K562 (cell line): Measurements from ENCODE around the gene ZKSCAN3. TPM values are rescaled to one million over a fixed set of nuclear protein-coding genes. Genes with fewer than 3 reads are reported as not detected.

Experiments
- DMBX1 ChIP-seq: fragments of 250-450 bp; sonication (Bioruptor Pico); IDR thresholded peaks from 2 replicates; pipeline ENCODE4 v1.8.0; 2022; ENCODE audit warnings: inconsistent platforms, mild to moderate bottlenecking, moderate library complexity, borderline replicate concordance
- DPF2 ChIP-seq: fragments of 450-650 bp; IDR thresholded peaks from 2 replicates; pipeline ENCODE4 v1.6.1; 2016
- EP300 ChIP-seq: IDR thresholded peaks from 2 replicates; pipeline ENCODE4 v1.6.1; 2012; ENCODE audit warnings: low read length, improper control_type of control experiment
- ESRRB ChIP-seq: fragments of 250-450 bp; sonication (Bioruptor Pico); IDR thresholded peaks from 2 replicates; pipeline ENCODE4 v1.5.0; 2020; ENCODE audit warnings: mild to moderate bottlenecking, moderate library complexity, borderline replicate concordance
- ETS2 ChIP-seq: IDR thresholded peaks from 2 replicates; pipeline ENCODE4 v1.6.1; 2016; ENCODE audit warnings: borderline replicate concordance, missing genetic modification characterization, mild to moderate bottlenecking, moderate library complexity, missing compliant biosample characterization; ENCODE audit not compliant: poor library complexity, severe bottlenecking
- ETV5 ChIP-seq: sonication (generic); formaldehyde crosslinking; IDR thresholded peaks from 2 replicates; pipeline ENCODE4 v1.4.0; 2020; ENCODE audit warnings: low read depth, mild to moderate bottlenecking, missing genetic modification reagents
- HDAC6 ChIP-seq: IDR thresholded peaks from 2 replicates; pipeline ENCODE4 v1.6.1; 2012; ENCODE audit warnings: low read depth, mild to moderate bottlenecking, control low read depth, inconsistent platforms, low read length, moderate library complexity
- HNRNPH1 ChIP-seq: fragments of 200-400 bp; formaldehyde crosslinking; optimal IDR thresholded peaks from 2 replicates; pipeline ENCODE3; 2017; ENCODE audit warnings: low read depth, mild to moderate bottlenecking, low read length, moderate library complexity
- KAT8 ChIP-seq: fragments of 450-650 bp; IDR thresholded peaks from 2 replicates; pipeline ENCODE4 v1.6.1; 2016; ENCODE audit warnings: low read depth, mild to moderate bottlenecking
- PCBP2 ChIP-seq: fragments of 200-400 bp; formaldehyde crosslinking; IDR thresholded peaks from 2 replicates; pipeline ENCODE4 v1.6.1; 2018; ENCODE audit warnings: low read length, low read depth, mild to moderate bottlenecking, moderate library complexity; ENCODE audit not compliant: poor library complexity, severe bottlenecking
- POLR2B ChIP-seq: fragments of 450-650 bp; IDR thresholded peaks from 2 replicates; pipeline ENCODE4 v1.6.1; 2018; ENCODE audit warnings: low read depth; ENCODE audit not compliant: partially characterized antibody
- RBM14 ChIP-seq: fragments of 200-400 bp; formaldehyde crosslinking; IDR thresholded peaks from 2 replicates; pipeline ENCODE4 v1.6.1; 2018; ENCODE audit warnings: low read depth, mild to moderate bottlenecking, low read length, moderate library complexity, borderline replicate concordance; ENCODE audit not compliant: insufficient read depth
- SMAD2 ChIP-seq: fragments of 150-350 bp; IDR thresholded peaks from 2 replicates; pipeline ENCODE4 v1.6.1; 2014; ENCODE audit warnings: low read depth, mild to moderate bottlenecking, low read length
- TFAM ChIP-seq: fragments of 250-450 bp; sonication (Bioruptor Pico); conservative IDR thresholded peaks from 2 replicates; pipeline ENCODE4 v1.5.0; 2021; ENCODE audit warnings: mild to moderate bottlenecking, moderate library complexity
- ZKSCAN8 ChIP-seq: fragments of 200-800 bp; sonication (Bioruptor generic); IDR thresholded peaks from 2 replicates; pipeline ENCODE4 v1.6.1; 2016; ENCODE audit warnings: missing genetic modification characterization, missing compliant biosample characterization
- ZNF707 ChIP-seq: fragments of 250-450 bp; sonication (Bioruptor Pico); conservative IDR thresholded peaks from 2 replicates; pipeline ENCODE4 v1.8.0; 2022; ENCODE audit warnings: inconsistent platforms, mild to moderate bottlenecking, moderate library complexity
- polyA plus RNA-seq, 8 experiments: library from polyadenylated mRNA; depleted of rRNA in 4 of 8; stranded (reverse) in 5 of 8; unstranded in 3 of 8; fragments of >200 nt; fragmentation: Nextera tagmentation in 2 of 8; fragmentation: Illumina TruSeq in 1 of 8; extraction: Ambion mirVana in 2 of 8; extraction: Trizol in 1 of 8; gene quantifications; 2 replicates each; pipeline versions ENCODE4 v1.2.1 to v1.2.3, GENCODE V29; 2011 to 2014; ENCODE audit warnings: inconsistent platforms in 1 of 8, missing spikeins in 1 of 8
- total RNA-seq, 7 experiments: library from RNA; depleted of rRNA in 6 of 7; stranded (reverse); fragments of >200 nt in 6 of 7; fragmentation: Illumina TruSeq in 2 of 7; extraction: Trizol in 2 of 7; gene quantifications; 2 replicates each; pipeline versions ENCODE4 v1.2.1 to v1.2.3, GENCODE V29; 2011 to 2021; ENCODE audit warnings: low replicate concordance in 1 of 7
- TF ChIP-seq, protein P1 (sequence below): sonication (generic); formaldehyde crosslinking; IDR thresholded peaks from 2 replicates; pipeline ENCODE4 v1.4.0; 2020; ENCODE audit warnings: mild to moderate bottlenecking, missing genetic modification reagents
- TF ChIP-seq, protein P2 (sequence below): fragments of 250-450 bp; sonication (Bioruptor Pico); IDR thresholded peaks from 2 replicates; pipeline ENCODE4 v1.5.0; 2021; ENCODE audit warnings: mild to moderate bottlenecking, borderline replicate concordance
- TF ChIP-seq, protein P3 (sequence below), 2 experiments: fragments of 450-650 bp in 1 of 2; IDR thresholded peaks; 2 replicates each; pipeline ENCODE4 v1.6.1; 2011 to 2017; ENCODE audit warnings: low read depth in 2 of 2, antibody characterized with exemption in 1 of 2, borderline replicate concordance in 1 of 2, low read length in 1 of 2, mild to moderate bottlenecking in 1 of 2, mixed read lengths in 1 of 2; ENCODE audit not compliant: control insufficient read depth in 1 of 2
- TF ChIP-seq, protein P4 (sequence below): sonication (generic); formaldehyde crosslinking; IDR thresholded peaks from 2 replicates; pipeline ENCODE4 v1.8.1; 2022; ENCODE audit warnings: missing genetic modification reagents

ZKSCAN3 gene
- total and polyA plus RNA-seq, 9 of the 15 experiments (the other 6 are each of a cell fraction or from before 2014, with no cell fraction given): 3.0 to 12.4 (median 10.2) TPM

DNA sequence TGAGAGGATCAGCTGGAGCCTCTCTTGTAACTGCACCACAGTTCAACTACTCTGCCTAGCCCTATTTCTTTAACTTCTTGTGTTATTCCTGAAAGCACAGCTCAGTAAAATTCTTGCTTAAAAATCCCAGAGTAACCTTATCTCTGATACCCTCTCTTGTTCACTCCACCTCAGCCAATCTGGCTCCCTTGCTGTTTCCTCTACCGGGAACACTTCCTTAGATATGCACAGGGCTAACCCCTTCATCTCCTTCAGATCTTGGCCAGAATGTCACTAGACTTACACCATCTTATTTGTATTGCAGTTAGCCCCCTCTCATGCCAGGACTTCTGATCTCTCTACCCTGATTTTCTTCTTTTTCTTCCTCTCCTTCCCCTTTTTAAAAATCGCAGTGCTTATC lies 2.6 kb upstream of the ZKSCAN3 start (continued):
- TF ChIP-seq, protein P1, sequence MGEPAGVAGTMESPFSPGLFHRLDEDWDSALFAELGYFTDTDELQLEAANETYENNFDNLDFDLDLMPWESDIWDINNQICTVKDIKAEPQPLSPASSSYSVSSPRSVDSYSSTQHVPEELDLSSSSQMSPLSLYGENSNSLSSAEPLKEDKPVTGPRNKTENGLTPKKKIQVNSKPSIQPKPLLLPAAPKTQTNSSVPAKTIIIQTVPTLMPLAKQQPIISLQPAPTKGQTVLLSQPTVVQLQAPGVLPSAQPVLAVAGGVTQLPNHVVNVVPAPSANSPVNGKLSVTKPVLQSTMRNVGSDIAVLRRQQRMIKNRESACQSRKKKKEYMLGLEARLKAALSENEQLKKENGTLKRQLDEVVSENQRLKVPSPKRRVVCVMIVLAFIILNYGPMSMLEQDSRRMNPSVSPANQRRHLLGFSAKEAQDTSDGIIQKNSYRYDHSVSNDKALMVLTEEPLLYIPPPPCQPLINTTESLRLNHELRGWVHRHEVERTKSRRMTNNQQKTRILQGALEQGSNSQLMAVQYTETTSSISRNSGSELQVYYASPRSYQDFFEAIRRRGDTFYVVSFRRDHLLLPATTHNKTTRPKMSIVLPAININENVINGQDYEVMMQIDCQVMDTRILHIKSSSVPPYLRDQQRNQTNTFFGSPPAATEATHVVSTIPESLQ (CRISPR knock-in tag): no peak
- TF ChIP-seq RBM14: no peak
- no peak for TF ChIP-seq ZNF707 (CRISPR knock-in tag)
- no peak for TF ChIP-seq POLR2B
- no peak for TF ChIP-seq EP300
- no peak for TF ChIP-seq SMAD2
- 0 out of 2 replicates have a peak, but pooled peaks have one; percentile 38 for TF ChIP-seq DPF2
- TF ChIP-seq ZKSCAN8: no peak
- peak; percentile 23; the same call in 1 of the 2 replicates for TF ChIP-seq DMBX1
- no peak for TF ChIP-seq KAT8
- TF ChIP-seq HNRNPH1: no peak
- TF ChIP-seq, protein P2, sequence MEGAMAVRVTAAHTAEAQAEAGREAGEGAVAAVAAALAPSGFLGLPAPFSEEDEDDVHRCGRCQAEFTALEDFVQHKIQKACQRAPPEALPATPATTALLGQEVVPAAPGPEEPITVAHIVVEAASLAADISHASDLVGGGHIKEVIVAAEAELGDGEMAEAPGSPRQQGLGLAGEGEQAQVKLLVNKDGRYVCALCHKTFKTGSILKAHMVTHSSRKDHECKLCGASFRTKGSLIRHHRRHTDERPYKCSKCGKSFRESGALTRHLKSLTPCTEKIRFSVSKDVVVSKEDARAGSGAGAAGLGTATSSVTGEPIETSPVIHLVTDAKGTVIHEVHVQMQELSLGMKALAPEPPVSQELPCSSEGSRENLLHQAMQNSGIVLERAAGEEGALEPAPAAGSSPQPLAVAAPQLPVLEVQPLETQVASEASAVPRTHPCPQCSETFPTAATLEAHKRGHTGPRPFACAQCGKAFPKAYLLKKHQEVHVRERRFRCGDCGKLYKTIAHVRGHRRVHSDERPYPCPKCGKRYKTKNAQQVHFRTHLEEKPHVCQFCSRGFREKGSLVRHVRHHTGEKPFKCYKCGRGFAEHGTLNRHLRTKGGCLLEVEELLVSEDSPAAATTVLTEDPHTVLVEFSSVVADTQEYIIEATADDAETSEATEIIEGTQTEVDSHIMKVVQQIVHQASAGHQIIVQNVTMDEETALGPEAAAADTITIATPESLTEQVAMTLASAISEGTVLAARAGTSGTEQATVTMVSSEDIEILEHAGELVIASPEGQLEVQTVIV (CRISPR knock-in tag): no peak
- TF ChIP-seq ETV5 (CRISPR knock-in tag): no peak
- no peak for TF ChIP-seq ETS2
- TF ChIP-seq TFAM (CRISPR knock-in tag): no peak
- no peak for TF ChIP-seq HDAC6
- TF ChIP-seq PCBP2: no peak
- TF ChIP-seq ESRRB (CRISPR knock-in tag): no peak
- TF ChIP-seq, protein P3, sequence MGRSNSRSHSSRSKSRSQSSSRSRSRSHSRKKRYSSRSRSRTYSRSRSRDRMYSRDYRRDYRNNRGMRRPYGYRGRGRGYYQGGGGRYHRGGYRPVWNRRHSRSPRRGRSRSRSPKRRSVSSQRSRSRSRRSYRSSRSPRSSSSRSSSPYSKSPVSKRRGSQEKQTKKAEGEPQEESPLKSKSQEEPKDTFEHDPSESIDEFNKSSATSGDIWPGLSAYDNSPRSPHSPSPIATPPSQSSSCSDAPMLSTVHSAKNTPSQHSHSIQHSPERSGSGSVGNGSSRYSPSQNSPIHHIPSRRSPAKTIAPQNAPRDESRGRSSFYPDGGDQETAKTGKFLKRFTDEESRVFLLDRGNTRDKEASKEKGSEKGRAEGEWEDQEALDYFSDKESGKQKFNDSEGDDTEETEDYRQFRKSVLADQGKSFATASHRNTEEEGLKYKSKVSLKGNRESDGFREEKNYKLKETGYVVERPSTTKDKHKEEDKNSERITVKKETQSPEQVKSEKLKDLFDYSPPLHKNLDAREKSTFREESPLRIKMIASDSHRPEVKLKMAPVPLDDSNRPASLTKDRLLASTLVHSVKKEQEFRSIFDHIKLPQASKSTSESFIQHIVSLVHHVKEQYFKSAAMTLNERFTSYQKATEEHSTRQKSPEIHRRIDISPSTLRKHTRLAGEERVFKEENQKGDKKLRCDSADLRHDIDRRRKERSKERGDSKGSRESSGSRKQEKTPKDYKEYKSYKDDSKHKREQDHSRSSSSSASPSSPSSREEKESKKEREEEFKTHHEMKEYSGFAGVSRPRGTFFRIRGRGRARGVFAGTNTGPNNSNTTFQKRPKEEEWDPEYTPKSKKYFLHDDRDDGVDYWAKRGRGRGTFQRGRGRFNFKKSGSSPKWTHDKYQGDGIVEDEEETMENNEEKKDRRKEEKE (IDR thresholded peaks at IDR 0.05; ENCODE audit: borderline replicate concordance in 1 of 2, control insufficient read depth in 1 of 2, low read depth in 2 of 2, low read length in 1 of 2): no peak
- TF ChIP-seq, protein P4, sequence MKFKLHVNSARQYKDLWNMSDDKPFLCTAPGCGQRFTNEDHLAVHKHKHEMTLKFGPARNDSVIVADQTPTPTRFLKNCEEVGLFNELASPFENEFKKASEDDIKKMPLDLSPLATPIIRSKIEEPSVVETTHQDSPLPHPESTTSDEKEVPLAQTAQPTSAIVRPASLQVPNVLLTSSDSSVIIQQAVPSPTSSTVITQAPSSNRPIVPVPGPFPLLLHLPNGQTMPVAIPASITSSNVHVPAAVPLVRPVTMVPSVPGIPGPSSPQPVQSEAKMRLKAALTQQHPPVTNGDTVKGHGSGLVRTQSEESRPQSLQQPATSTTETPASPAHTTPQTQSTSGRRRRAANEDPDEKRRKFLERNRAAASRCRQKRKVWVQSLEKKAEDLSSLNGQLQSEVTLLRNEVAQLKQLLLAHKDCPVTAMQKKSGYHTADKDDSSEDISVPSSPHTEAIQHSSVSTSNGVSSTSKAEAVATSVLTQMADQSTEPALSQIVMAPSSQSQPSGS (CRISPR knock-in tag): no peak
